Keratinocyte (primary cell): Measurements from ENCODE around the gene DAPK2. TPM values are rescaled to one million over a fixed set of nuclear protein-coding genes. Genes with fewer than 3 reads are reported as not detected.

Experiments used
- DNase-seq: peaks from one replicate; pipeline ENCODE4 v3.0.0-alpha.2; 2011; ENCODE audit warnings: low read depth, missing footprints, low spot score
- FAIRE-seq: peaks from 2 replicates; lab custom pipeline; 2011; peaks lifted over from hg19 to GRCh38; lab: Jason Lieb, UNC
- H2AFZ ChIP-seq: 2 replicates; pipeline ENCODE4 v1.6.0; 2012; ENCODE audit warnings: low read length, control low read depth, inconsistent platforms; ENCODE audit not compliant: control insufficient read depth
- H3K27ac ChIP-seq: 2 replicates; pipeline ENCODE4 v1.5.1; 2011; ENCODE audit warnings: low read length; ENCODE audit not compliant: control insufficient read depth, insufficient read depth
- H3K27me3 ChIP-seq: 3 replicates; pipeline ENCODE4 v1.6.0; 2011; ENCODE audit warnings: low read length; ENCODE audit not compliant: control insufficient read depth, insufficient read depth; ENCODE audit errors: extremely low read depth
- H3K36me3 ChIP-seq, 2 experiments: 2 replicates in 1 of 2; 3 replicates in 1 of 2; pipeline ENCODE4 v1.5.1; 2011; ENCODE audit warnings: low read length in 2 of 2, mild to moderate bottlenecking in 1 of 2; ENCODE audit not compliant: control insufficient read depth in 2 of 2, insufficient read depth in 2 of 2; ENCODE audit errors: extremely low read depth in 1 of 2
- H3K4me1 ChIP-seq: 3 replicates; pipeline ENCODE4 v1.5.1; 2011; ENCODE audit warnings: low read length; ENCODE audit not compliant: control insufficient read depth, insufficient read depth; ENCODE audit errors: extremely low read depth
- H3K4me2 ChIP-seq: 3 replicates; pipeline ENCODE4 v1.6.0; 2011; ENCODE audit warnings: low read depth, low read length; ENCODE audit not compliant: control insufficient read depth, insufficient read depth; ENCODE audit errors: extremely low read depth
- H3K4me3 ChIP-seq, 3 experiments: fragments of 200-600 bp in 1 of 3; sonication (generic) in 1 of 3; 2 replicates in 2 of 3; 3 replicates in 1 of 3; pipeline ENCODE4 v1.5.1; 2011 to 2016; ENCODE audit warnings: low read length in 3 of 3, mild to moderate bottlenecking in 3 of 3, control low read depth in 2 of 3, inconsistent platforms in 1 of 3, low read depth in 1 of 3, mixed read lengths in 1 of 3, mixed run types in 1 of 3, moderate library complexity in 1 of 3; ENCODE audit not compliant: control insufficient read depth in 2 of 3, insufficient read depth in 2 of 3; ENCODE audit errors: extremely low read depth in 1 of 3
- H3K79me2 ChIP-seq: 2 replicates; pipeline ENCODE4 v1.6.0; 2012; ENCODE audit warnings: low read length; ENCODE audit not compliant: control insufficient read depth, insufficient read depth
- H3K9ac ChIP-seq: 3 replicates; pipeline ENCODE4 v1.6.0; 2011; ENCODE audit warnings: low read length; ENCODE audit not compliant: control insufficient read depth, insufficient read depth; ENCODE audit errors: extremely low read depth
- H3K9me1 ChIP-seq: 3 replicates; pipeline ENCODE4 v1.6.0; 2011; ENCODE audit warnings: low read length; ENCODE audit not compliant: control insufficient read depth, insufficient read depth; ENCODE audit errors: extremely low read depth
- H3K9me3 ChIP-seq: 2 replicates; pipeline ENCODE4 v1.5.1; 2012; ENCODE audit warnings: low read depth, low read length; ENCODE audit not compliant: control insufficient read depth
- H4K20me1 ChIP-seq: 3 replicates; pipeline ENCODE4 v1.6.0; 2011; ENCODE audit warnings: low read length; ENCODE audit not compliant: control insufficient read depth, insufficient read depth; ENCODE audit errors: extremely low read depth
- EZH2 ChIP-seq: IDR thresholded peaks from one replicate; pipeline ENCODE4 v1.6.1; 2012; ENCODE audit warnings: inconsistent platforms, mild to moderate bottlenecking, low read length, moderate library complexity
- dilution Hi-C: fragments of 300-500 bp; cut with MboI; formaldehyde crosslinking; loops from one replicate; pipeline ENCODE4 v1.7.0; 2020; ENCODE audit warnings: low sequenced_read_pairs; ENCODE audit not compliant: extremely low pct_ligation_motif_present
- polyA plus RNA-seq, 5 experiments: library from polyadenylated mRNA; depleted of rRNA in 3 of 5; stranded (reverse) in 3 of 5; stranded (forward) in 1 of 5; unstranded in 1 of 5; fragments of >200 nt; gene quantifications; 1 replicate in 1 of 5; 2 replicates in 3 of 5; 3 replicates in 1 of 5; pipeline versions ENCODE4 v1.2.1 to v1.2.3, GENCODE V29; 2011 to 2012; ENCODE audit warnings: missing spikeins in 2 of 5, low read depth in 1 of 5, low replicate concordance in 1 of 5
- TF ChIP-seq, protein P1 (sequence below), 3 experiments: IDR thresholded peaks in 1 of 3; conservative IDR thresholded peaks in 1 of 3; optimal IDR thresholded peaks in 1 of 3; 2 replicates in 2 of 3; 3 replicates in 1 of 3; pipeline versions ENCODE3 to v1.5.1; 2011; ENCODE audit warnings: low read length in 3 of 3, mild to moderate bottlenecking in 3 of 3, moderate library complexity in 2 of 3, control low read depth in 1 of 3, inconsistent platforms in 1 of 3; ENCODE audit not compliant: insufficient read depth in 2 of 3; ENCODE audit errors: extremely low read depth in 1 of 3

Gene DAPK2
- polyA plus RNA-seq, 1 donor (not counting 4 experiments of a cell fraction or from before 2014, with no cell fraction given): 1.4 TPM

DNA sequence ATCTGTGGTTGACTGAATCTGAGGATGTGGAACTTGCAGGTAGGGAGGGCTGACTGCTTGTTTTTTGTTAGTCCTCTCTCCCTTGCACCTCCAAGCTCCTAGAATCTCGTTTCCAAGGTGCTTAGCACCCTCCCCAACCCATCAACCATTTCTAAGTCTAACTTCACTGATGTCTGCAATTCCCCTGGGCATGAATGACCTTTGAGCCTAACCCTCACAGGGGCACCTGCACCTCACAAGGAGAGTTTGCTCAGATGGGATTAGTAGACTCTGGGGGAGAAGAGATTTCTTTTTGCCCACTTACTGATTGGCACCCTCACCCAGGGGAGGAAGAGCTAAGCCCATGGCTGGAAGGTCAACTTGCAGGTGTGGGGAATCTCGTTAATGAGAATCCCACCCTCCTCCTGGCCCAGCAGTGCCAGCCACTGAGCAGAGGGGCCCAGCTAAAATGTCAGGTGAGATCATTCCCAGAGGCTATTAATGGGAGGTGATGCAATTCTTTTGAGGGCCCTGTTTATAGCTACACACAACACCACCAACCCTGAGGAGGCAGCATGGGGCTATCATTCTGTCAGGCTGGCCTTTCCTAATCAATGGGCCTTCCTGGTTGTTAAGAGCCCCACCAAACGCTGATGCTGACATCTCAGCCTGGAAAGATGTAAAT, 130.9 kb downstream of the DAPK2 start:
- no peak overlapping the region for H3K4me3 ChIP-seq
- H3K9me1 ChIP-seq: no peaks in the 10 kb centered on the region
- H3K4me2 ChIP-seq: no peak overlapping the region
- H3K9ac ChIP-seq: no peak overlapping the region
- H3K36me3 ChIP-seq: no peaks in the 10 kb centered on the region
- H3K27me3 ChIP-seq: no peaks in the 10 kb centered on the region
- H3K4me1 ChIP-seq: peaks cover 32% of the 10 kb centered on the region
- no peaks in the 10 kb centered on the region for H3K79me2 ChIP-seq
- TF ChIP-seq EZH2: no peak
- TF ChIP-seq, protein P1, sequence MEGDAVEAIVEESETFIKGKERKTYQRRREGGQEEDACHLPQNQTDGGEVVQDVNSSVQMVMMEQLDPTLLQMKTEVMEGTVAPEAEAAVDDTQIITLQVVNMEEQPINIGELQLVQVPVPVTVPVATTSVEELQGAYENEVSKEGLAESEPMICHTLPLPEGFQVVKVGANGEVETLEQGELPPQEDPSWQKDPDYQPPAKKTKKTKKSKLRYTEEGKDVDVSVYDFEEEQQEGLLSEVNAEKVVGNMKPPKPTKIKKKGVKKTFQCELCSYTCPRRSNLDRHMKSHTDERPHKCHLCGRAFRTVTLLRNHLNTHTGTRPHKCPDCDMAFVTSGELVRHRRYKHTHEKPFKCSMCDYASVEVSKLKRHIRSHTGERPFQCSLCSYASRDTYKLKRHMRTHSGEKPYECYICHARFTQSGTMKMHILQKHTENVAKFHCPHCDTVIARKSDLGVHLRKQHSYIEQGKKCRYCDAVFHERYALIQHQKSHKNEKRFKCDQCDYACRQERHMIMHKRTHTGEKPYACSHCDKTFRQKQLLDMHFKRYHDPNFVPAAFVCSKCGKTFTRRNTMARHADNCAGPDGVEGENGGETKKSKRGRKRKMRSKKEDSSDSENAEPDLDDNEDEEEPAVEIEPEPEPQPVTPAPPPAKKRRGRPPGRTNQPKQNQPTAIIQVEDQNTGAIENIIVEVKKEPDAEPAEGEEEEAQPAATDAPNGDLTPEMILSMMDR (optimal IDR thresholded peaks at IDR 0.05 in 1 of 3, IDR thresholded peaks at IDR 0.05 in 1 of 3, conservative IDR thresholded peaks at IDR 0.05 in 1 of 3; ENCODE audit: extremely low read depth in 1 of 3, insufficient read depth in 2 of 3, low read length in 3 of 3): no peak
- H3K9me3 ChIP-seq: no peaks in the 10 kb centered on the region
- H4K20me1 ChIP-seq: no peaks in the 10 kb centered on the region
- DNase-seq: no peak
- no peak overlapping the region for H2AFZ ChIP-seq
- no peak overlapping the region for H3K27ac ChIP-seq
- dilution Hi-C loops: no loop called here
- FAIRE-seq: no peak

GRCh38 chr15:63913786-63914315, 132.4 kb downstream of the DAPK2 start:
- Histone ChIP-seq H3K27ac (no peak overlapping the region), H3K4me1 (peaks cover 47% of the 10 kb centered on the region), H3K4me3 (no peak overlapping the region), H3K4me2 (peak overlapping the region; percentile 39), H4K20me1 (no peaks in the 10 kb centered on the region), H2AFZ (peak overlapping the region; percentile 11), H3K27me3 (no peaks in the 10 kb centered on the region), H3K36me3 (no peaks in the 10 kb centered on the region), H3K9ac (no peak overlapping the region), H3K9me1 (no peaks in the 10 kb centered on the region), H3K9me3 (no peaks in the 10 kb centered on the region), H3K79me2 (no peaks in the 10 kb centered on the region)
- DNase-seq: peak; percentile 32
- dilution Hi-C loops: no loop called here
- TF ChIP-seq, protein P1 (optimal IDR thresholded peaks at IDR 0.05 in 1 of 3, IDR thresholded peaks at IDR 0.05 in 1 of 3, conservative IDR thresholded peaks at IDR 0.05 in 1 of 3; ENCODE audit: extremely low read depth in 1 of 3, insufficient read depth in 2 of 3, low read length in 3 of 3): no peak
- TF ChIP-seq EZH2: no peak
- FAIRE-seq: peak; percentile 80
